NT2/D1 (cell line): ENCODE data around the gene NKX2-8.
"Not testable (repeated sequence)": the region's sequence is repeated elsewhere in the genome, so short reads cannot be mapped to it uniquely, and the experiment has no call there.

Source experiments
- DNase-seq: peaks from one replicate; pipeline ENCODE4 v3.0.0-alpha.2; 2011; ENCODE audit warnings: low read depth, low spot score
- H3K27me3 ChIP-seq: 2 replicates; pipeline ENCODE4 v1.6.0; 2011; ENCODE audit warnings: mild to moderate bottlenecking; ENCODE audit not compliant: insufficient read length, insufficient read depth
- H3K36me3 ChIP-seq: 2 replicates; pipeline ENCODE4 v1.6.1; 2011; ENCODE audit warnings: mild to moderate bottlenecking, low read length, mixed read lengths; ENCODE audit not compliant: insufficient read depth, insufficient read length
- H3K4me1 ChIP-seq: 2 replicates; pipeline ENCODE4 v1.5.1; 2011; ENCODE audit not compliant: insufficient read depth, insufficient read length
- H3K4me3 ChIP-seq: 2 replicates; pipeline ENCODE4 v1.5.1; 2011; ENCODE audit warnings: low read depth; ENCODE audit not compliant: insufficient read length
- H3K9ac ChIP-seq: 2 replicates; pipeline ENCODE4 v1.6.0; 2011; ENCODE audit warnings: low read depth; ENCODE audit not compliant: insufficient read length
- H3K9me3 ChIP-seq: 2 replicates; pipeline ENCODE4 v1.5.1; 2011; ENCODE audit warnings: mild to moderate bottlenecking, low read length; ENCODE audit not compliant: insufficient read depth
- SUZ12 ChIP-seq: IDR thresholded peaks from 2 replicates; pipeline ENCODE4 v1.6.1; 2011; ENCODE audit not compliant: insufficient read length, insufficient read depth; ENCODE audit errors: extremely low read depth
- YY1 ChIP-seq: IDR thresholded peaks from 2 replicates; pipeline ENCODE4 v1.6.1; 2011; ENCODE audit not compliant: insufficient read length, insufficient read depth
- ZNF274 ChIP-seq: IDR thresholded peaks from 2 replicates; pipeline ENCODE4 v1.6.1; 2011; ENCODE audit warnings: mild to moderate bottlenecking, low read depth, low read length

Gene NKX2-8

DNA sequence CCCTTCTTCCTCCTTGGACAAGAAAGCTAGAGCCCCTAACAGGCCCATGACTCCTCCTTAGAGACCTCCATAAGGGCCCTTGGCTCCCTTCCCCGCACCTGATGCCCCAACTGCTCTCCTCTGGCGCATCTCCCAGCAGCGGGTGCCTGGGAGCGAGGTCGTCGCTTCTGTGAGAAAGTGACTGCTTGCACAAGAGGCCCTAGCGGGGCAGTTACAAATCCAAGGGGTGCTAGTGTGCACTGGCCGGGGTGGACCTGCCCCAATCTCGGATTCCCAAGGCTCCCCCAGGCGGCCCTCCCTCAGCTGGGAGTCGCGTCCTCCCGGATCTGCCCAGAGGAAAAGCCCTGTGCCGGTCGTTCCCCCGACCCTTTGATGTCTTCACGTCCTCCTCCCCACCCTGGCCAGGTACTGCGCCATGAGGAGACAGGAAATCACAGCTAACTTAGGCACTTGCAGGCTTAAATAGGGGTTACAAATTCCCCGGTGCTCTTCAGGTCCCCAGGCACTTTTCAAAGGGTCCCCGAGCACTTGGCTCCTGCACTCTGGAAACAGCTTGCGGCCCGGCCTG, 2.8 kb downstream of the NKX2-8 start:
- H3K4me3 ChIP-seq: peak overlapping the region; percentile 24
- no peaks in the 10 kb centered on the region for H3K4me1 ChIP-seq
- DNase-seq: no peak
- H3K9me3 ChIP-seq: no peaks in the 10 kb centered on the region
- TF ChIP-seq ZNF274 (no peak), YY1 (no peak), SUZ12 (peak; percentile 54)
- H3K27me3 ChIP-seq: peaks cover 96% of the 10 kb centered on the region
- no peak overlapping the region for H3K9ac ChIP-seq
- no peaks in the 10 kb centered on the region for H3K36me3 ChIP-seq

DNA sequence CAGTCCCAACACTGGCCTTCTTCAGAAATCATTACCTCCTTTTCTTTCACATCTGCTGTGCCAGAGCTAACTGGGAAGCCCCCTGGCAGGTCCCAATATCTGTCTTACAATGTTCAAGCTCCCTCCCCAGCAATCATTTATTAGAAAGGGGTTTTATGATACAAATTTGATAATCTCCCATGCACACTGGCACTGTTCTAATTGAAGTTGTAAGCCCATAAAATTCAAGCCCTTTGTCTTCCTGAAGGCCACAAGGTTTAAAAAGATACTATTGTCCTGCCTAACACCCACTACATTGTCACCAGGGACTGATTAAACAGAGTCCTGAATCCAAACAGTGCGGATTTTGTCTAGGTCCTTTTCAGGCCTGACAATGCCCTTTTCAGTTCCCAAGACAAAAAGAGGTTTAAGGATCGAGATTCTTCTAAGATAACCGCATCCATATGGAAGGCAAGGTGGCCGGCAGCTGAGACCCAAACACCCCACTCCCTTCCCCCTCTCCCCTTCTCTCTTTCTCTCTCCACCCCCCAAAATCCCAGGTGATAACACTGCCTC, 3.3 kb downstream of the NKX2-8 start:
- Histone ChIP-seq H3K9me3 (no peaks in the 10 kb centered on the region), H3K4me3 (no peak overlapping the region), H3K27me3 (peaks cover 95% of the 10 kb centered on the region), H3K9ac (no peak overlapping the region), H3K36me3 (no peaks in the 10 kb centered on the region), H3K4me1 (no peaks in the 10 kb centered on the region)
- TF ChIP-seq ZNF274 (no peak), YY1 (no peak), SUZ12 (no peak)
- DNase-seq: no peak

DNA sequence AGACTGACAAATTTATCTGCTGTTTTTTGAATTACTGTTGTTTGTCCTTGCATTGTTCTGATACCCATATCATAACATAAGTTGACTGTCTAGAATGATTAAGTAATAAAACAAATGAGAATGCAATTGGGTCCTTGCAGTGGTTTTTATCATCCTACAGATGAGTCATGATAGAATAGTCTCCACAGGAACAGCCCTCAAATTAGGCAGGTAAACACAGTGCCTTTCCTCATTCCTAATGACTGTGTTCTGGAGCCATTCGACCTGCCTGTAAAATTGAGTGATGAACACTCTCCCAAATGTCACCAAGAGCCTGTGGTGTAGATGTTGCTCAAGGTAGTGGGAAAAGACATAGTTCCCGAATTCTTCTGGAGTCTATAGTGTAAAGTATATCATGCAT, 12.3 kb downstream of the NKX2-8 start:
- H3K4me1 ChIP-seq: no peaks in the 10 kb centered on the region
- peaks cover 7% of the 10 kb centered on the region for H3K27me3 ChIP-seq

DNA sequence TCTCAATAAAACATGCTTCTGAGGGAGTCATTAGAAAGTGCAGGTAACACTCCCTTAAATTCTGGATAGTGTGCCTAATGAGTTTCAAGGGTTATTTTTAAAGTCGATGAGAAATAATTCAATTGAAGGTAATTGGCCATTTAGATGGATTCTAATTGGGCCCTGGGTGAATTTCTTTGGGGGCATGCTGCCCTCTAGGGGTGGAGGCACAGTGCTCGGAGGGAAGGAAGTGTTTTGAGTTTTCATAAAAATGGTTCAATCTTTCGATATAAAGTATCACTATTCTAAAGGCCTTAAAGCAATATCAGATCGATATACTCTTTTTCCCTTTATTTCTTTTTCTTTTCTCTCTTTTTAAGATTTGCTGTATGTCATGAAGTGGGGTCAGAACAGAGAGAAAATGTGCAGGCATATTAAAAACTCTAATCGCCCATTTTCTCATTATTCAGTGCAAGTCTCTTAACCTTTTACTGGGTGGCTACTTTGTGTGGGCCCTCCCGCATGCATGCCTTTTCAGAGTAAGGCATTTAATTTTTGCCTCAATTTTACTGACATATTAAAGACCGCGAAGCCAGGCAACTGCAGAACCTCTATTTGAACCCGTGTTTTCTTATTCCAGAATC, 25.5 kb downstream of the NKX2-8 start:
- DNase-seq: no peak
- no peaks in the 10 kb centered on the region for H3K27me3 ChIP-seq
- H3K9ac ChIP-seq: no peak overlapping the region
- no peaks in the 10 kb centered on the region for H3K9me3 ChIP-seq
- TF ChIP-seq SUZ12 (no peak), YY1 (no peak), ZNF274 (no peak)
- H3K4me3 ChIP-seq: no peak overlapping the region
- H3K36me3 ChIP-seq: no peaks in the 10 kb centered on the region
- peaks cover 2% of the 10 kb centered on the region for H3K4me1 ChIP-seq

More for the DNA sequence above, 12.3 kb downstream of the NKX2-8 start:
- Histone ChIP-seq H3K9me3 (no peaks in the 10 kb centered on the region), H3K4me3 (no peak overlapping the region), H3K9ac (no peak overlapping the region), H3K36me3 (no peaks in the 10 kb centered on the region)
- TF ChIP-seq ZNF274 (no peak), YY1 (no peak), SUZ12 (no peak)
- no peak for DNase-seq

DNA sequence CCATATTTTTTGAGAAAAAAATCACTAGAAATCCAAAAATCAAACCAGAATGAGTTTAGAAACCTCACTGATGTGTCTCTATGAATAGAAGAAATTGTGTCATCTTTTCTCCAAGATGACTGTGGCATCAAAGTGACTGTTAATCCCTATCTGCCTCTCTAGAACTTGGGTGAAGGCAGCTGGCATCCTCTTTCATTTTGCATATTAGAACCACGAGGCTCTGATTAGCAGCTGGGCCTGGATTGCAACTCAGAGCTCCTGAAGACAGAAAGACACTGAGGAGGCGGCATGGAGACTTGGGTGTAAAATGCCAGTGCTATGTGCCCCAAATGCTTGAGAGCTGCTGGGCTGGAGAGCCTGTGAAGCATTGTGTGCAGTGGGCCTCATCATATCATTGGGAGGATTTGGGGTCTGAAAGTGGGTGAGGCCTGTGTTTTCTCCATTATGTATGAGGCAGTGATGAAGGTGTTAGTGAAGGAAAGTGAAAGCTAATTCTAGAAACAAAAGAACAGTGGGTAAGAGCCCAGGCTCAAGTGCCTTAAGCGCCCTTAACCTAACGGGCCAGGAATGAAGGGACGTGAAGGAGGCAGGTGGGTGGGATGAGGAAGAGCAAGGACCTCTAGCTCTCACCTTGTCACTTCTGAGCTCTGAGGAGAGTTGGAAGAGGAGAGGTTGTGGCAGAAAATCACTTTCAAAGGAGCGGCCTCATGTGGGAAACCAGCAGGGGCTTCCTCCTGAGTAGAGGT, 26.2 kb downstream of the NKX2-8 start:
- Histone ChIP-seq H3K4me3 (no peak overlapping the region), H3K27me3 (no peaks in the 10 kb centered on the region), H3K9me3 (no peaks in the 10 kb centered on the region), H3K9ac (no peak overlapping the region), H3K36me3 (no peaks in the 10 kb centered on the region), H3K4me1 (peaks cover 2% of the 10 kb centered on the region)
- TF ChIP-seq YY1 (no peak), SUZ12 (no peak), ZNF274 (no peak)
- DNase-seq: no peak

DNA sequence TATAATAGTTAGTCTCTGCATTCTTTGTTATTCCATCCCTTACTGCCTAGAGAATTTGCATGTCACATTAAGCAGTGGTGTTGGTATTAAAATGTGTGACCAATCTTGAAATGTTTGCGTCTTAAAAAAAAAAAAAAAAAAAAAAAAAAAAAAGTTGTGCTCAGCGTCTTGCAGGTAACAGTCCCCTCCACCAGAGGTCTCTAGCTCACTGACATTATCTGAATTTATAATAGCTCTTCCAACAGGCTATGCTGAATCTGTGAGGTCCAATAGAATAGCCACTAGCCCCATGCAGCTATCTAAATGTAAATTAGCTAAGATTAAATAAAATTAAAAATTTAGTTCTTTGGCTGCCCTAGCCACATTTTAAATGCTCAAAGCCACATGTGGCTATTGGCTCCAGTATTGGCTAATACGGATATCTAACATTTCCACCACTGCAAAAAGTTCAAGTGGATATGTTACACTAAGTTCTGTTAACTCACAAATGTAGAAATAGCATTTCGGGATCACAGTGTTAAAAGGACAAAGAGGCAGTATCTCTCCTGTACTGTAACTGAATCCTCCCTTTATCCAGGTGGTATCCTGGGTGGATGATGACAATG, 28.7 kb downstream of the NKX2-8 start:
- DNase-seq: peak; percentile 8
- no peak overlapping the region for H3K4me3 ChIP-seq
- TF ChIP-seq ZNF274: no peak
- TF ChIP-seq YY1: no peak
- TF ChIP-seq SUZ12: no peak
- H3K9ac ChIP-seq: no peak overlapping the region
- no peaks in the 10 kb centered on the region for H3K27me3 ChIP-seq
- no peaks in the 10 kb centered on the region for H3K36me3 ChIP-seq
- H3K9me3 ChIP-seq: no peaks in the 10 kb centered on the region
- no peaks in the 10 kb centered on the region for H3K4me1 ChIP-seq

DNA sequence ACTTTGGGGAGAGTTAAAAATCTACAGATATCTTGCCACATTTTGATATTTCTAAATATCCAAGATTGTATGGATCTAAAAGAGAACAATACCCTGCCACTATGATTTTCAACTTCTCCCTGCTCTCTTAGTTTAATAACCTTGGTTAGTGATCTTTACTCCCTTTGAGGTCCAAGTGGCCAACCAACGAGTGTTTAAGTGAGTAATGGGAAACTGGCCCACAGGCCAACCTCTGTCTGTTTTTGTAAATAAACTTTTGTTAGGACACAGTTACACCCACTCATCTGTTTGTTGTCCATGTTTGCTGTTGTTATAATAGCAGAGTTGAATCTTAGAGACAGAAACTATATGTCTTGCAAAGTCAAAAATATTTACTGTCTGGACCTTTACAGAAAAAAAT, 31.5 kb downstream of the NKX2-8 start:
- no peaks in the 10 kb centered on the region for H3K36me3 ChIP-seq
- no peak for TF ChIP-seq YY1
- no peak for TF ChIP-seq SUZ12
- no peak for TF ChIP-seq ZNF274
- no peaks in the 10 kb centered on the region for H3K4me1 ChIP-seq
- no peaks in the 10 kb centered on the region for H3K27me3 ChIP-seq
- no peaks in the 10 kb centered on the region for H3K9me3 ChIP-seq
- no peak overlapping the region for H3K9ac ChIP-seq
- H3K4me3 ChIP-seq: no peak overlapping the region
- DNase-seq: no peak

DNA sequence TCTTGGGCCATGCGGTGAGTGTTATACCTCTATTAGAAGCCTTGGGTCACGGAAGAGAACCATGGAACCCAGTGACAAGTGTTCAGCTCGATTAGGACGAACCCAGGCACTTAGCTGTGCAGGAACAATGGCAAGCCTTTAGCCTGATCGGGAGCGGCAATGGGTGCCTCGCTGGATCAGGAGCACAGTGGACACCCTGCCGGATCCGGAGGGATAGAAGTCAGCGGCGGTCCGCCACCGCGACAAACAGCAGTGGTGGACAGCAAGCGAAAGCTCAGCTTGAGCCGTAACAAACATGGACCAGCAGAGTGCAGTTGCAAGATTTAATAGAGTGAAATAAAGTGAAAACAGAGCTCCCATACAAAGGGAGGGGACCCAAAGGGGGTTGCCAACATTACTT, 38.1 kb downstream of the NKX2-8 start:
- not testable (repeated sequence) for H3K4me1 ChIP-seq, H3K9me3 ChIP-seq, DNase-seq, H3K36me3 ChIP-seq, H3K4me3 ChIP-seq, H3K27me3 ChIP-seq, H3K9ac ChIP-seq
